ENCODE measurements around the gene SRMS.
"Not testable (repeated sequence)": the region's sequence is repeated elsewhere in the genome, so short reads cannot be mapped to it uniquely, and the experiment has no call there.

The SRMS gene

DNA sequence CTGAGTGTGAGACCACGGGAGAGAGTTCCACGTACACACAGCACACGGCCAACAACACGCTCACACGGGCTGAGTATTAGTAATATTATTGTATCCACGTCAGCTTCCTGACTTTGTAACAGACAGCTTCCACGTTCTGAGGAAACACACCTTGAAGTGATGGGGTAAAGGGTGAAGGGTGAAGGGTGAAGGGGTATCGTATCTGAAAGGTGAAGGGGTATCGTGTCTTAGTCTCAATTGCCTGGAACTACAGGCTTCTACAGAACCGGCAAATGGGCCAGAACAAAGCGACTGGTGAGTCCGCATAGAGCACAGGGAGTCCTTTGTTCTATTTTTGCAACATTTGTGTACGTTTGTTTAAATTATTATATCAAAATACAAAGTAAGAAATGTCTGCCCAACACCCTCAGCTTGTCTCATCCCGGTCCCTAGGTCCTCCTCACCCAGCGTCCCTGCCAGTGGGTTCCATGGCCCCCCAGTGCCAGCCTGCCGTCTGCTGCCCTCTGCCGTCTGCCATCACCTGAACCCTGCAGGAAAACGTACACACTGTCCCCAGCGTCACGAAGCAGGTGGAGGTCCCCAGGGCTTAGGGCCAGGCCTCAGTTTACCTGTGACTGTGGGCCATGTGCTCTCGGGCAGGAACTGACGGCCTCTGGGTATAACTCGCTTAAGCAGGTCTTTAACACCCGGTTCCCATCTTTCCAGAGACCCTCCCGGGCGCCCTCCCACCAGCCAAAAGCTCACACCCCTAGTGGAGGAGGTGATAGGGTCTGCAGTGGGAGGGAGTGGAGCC is 30.9 kb upstream of the SRMS start:
- FAIRE-seq = no peak

DNA sequence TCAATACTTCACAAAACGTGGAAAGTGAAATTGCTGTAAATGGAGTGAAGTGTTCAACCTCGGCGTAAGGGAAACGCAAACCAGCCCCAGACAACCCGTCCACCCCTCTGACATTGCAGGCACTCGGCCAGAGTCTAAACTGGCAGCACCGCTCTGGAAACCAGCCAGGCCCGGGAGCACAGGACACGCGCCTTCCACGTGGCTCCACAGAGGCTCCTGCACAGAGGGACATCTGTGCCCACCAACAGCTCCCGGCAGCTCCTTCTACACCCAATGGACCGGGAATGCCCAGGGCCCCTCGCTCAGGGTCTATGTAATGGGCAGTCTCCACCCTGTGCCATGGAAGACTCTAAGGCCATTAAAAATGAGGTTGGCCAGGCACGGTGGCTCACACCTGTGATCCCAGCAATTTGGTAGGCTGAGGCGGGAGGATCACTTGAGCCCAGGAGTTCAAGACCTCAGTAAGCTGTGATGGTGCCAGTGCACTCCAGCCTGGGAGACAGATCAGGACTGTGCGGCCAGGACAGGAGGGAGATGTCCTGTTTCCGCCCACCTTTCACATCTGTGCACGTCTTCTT is 29.9 kb upstream of the SRMS start:
- no peak for FAIRE-seq

DNA sequence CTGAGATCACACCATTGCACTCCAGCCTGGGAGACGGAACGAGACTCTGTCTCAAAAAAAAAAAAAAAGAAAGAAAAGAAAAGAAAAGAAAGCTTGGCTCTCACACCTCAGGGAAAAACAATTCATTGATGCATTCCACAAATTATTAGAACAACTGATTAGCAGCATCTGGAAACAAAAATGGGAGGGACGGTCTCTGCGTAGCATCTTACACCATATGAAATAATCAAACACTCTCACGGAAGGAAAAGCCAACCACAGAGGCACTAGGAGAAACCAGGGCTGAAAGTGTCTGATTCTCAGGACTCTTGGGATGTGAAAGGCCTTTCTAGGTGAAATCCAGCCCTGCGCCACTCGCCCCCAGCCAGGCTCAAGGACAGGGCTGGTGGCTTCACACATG is 28.8 kb upstream of the SRMS start:
- no peak for FAIRE-seq

DNA sequence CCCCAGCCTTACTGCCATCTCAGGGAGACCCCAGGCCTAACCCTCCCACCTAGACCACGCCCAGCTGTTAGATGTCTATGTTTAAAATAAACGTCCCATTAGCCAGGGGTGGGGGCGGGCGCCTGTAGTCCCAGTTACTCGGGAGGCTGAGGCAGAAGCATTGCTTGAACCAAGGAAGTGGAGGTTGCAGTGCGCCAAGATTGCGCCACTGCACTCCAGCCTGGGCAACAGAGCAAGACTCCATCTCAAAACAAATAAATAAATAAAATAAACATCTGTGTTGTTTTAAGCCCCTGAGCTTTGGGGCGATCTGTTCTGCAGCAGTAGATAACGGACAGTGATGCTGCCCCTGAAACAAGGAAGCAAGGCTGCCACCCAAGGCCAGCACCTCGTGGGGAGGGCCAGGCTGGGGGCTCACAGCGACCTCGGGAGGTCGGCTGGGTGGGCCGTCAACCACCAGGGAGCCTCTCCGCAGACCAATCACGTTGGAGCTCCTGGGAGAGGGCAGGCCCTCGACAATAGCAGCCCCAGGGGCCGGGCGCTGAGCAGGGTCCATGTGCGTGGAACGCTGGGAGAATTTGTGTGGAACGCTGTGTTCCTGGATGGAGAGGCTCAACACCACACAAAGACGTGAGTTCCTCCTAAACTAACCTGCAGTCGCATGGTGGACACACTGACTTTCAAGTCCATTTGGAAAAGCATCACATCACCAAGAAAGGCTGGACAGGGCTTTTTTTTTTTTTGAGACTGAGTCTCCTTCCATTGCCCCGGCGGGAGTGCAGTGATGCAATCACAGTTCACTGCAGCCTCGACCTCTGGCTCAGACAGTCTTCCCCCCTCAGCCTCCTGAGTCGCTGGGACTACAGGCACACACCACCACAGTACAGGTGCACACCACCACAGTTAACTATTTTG is 27.5 kb upstream of the SRMS start:
- FAIRE-seq = no peak

DNA sequence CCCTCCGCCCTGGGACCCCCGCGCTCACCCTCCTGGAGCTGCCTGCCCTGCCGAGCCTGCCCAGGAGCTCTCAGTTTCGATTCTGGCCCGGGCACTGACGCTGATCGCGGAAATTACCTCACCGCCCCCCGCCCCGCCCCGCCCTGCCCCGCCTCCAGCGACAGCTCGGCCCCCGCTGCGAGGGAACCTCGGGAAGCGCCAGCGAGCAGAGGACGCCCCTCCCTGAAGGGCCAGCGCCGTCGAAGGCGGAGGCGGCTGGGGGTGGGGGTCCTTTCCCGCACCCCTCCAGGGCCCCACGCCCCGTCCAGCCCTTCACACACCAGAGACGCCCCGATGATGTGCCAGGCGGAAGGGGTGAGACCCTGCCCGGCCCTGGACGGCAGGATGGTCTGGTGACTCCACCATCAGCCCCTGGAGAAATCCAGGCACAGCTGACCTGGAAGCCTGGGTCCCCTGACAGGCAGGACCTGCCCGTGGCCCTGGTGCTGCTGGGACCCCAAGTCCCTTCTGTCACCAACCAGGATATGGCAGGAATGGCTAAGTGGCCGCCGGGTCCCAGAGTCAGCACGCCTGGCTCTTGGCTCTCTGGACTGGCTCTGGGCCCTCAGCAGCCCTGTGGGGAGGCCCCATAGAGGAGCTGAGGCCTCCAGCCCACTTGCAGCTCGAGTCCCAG is 26.7 kb upstream of the SRMS start, which contains the start of gene HELZ2:
Gene HELZ2, minus strand, starts transcription at position 84 of the 673 bp plus-strand sequence. CDS start 1,854 bp downstream, outside the sequence.
- FAIRE-seq = no peak

DNA sequence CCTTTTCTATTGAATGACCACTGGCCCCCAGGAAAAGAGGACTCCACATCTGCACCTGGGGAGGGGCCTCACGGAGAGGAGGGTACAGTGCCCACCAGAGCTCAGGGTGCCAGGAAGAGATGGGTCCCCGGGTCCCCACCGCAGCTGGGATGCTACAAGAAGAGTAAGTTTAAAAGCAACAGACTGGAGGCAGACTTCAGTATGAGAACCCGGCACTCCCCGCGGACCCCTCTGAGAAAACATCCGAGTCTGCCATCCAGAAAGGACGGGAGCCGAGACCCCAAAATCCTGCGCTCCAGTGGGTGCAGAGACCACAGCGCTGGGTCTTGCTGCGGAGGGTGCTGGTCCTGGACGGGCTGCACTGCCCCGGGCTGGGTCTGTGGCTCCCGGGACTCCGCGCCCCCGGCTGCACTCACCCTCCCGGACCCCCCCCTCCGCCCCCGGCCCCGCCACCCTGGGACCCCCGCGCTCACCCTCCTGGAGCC is 26.1 kb upstream of the SRMS start:
- FAIRE-seq = no peak

DNA sequence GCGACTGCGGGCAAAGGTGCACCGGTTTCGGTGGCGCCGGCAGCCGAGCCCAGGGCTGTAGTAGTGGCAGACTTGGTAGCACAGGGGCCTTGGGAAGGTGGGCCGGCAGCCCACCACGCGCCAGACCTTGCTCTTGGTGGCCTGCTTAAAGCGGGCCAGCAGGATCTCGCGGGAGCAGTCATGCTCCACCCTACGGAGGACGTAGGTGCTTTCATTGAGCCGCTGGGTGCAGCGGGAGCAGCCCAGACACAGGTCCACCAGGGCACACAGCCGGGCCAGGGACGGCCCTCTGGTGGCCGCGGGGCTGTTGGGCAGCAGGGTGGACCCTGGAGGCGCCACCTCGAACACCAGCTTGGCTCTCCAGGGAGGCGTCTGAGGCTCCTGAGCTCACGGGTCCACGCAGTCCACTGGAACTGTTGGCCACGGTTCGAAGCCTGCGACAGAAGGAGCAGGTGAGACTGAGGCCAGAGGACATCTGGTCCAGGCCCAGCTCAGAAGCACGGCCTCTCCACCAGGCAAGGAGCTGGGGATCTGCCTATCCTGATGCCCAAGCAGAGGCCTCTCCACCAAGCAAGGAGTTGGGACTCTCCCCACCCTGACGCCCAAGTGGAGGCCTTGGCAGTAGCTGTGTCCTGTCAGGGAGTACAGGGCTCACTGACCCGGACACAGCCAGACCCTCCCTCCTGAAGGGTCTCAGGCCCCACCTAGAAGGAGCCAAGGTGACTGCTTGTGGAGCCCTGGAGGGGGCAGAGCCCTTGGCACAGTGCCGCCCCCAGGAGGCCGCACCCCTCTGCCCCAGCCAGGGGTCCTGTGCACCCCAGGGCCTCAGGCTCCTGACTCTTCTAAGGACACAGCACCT is 25.5 kb upstream of the SRMS start:
- FAIRE-seq = no peak

DNA sequence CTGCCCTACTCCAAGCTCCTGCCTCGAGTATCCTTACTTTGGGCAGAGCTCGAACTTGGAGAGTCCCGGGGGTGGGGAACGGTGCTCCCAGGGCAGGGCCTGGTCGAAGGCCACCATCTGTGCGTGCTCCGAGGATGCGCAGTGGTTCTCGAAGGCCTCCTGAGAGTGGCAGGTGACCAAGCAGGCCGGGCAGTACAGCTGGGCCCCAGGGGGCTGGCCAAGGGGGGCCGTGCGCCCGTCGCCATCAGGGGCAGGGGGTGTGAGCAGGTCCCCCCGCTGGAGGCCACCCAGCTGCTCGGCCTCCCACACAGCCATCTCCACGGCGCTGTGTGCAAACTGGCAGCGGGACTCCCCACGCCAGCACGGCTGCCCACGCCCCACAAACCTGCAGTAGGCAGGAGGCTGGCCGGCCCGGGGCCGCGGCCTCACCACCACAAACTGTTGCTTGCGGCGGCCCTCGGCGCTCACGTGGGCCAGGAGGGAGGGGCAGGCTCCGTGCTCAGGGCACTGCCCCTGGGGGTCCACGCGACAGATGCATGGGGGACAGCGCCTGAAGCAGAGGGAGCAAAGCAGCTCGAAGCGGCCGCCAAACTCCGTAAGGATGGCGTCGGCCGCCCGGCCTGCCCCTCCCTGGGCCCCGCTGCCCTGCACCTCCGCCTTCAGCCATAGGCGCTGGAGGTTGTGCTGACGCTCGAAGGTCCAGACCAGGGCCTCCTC is 24.7 kb upstream of the SRMS start:
- FAIRE-seq = no peak

DNA sequence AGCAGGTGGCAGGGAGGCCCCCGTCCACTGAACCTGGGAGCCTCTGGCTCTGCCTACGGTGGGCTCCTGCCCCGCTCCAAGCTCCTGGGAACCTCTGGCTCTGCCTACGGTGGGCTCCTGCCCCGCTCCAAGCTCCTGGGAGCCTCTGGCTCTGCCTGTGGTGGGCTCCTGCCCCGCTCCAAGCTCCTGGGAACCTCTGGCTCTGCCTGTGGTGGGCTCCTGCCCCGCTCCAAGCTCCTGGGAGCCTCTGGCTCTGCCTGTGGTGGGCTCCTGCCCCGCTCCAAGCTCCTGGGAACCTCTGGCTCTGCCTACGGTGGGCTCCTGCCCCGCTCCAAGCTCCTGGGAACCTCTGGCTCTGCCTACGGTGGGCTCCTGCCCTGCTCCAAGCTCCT is 23.5 kb upstream of the SRMS start:
- not testable (repeated sequence) for FAIRE-seq

DNA sequence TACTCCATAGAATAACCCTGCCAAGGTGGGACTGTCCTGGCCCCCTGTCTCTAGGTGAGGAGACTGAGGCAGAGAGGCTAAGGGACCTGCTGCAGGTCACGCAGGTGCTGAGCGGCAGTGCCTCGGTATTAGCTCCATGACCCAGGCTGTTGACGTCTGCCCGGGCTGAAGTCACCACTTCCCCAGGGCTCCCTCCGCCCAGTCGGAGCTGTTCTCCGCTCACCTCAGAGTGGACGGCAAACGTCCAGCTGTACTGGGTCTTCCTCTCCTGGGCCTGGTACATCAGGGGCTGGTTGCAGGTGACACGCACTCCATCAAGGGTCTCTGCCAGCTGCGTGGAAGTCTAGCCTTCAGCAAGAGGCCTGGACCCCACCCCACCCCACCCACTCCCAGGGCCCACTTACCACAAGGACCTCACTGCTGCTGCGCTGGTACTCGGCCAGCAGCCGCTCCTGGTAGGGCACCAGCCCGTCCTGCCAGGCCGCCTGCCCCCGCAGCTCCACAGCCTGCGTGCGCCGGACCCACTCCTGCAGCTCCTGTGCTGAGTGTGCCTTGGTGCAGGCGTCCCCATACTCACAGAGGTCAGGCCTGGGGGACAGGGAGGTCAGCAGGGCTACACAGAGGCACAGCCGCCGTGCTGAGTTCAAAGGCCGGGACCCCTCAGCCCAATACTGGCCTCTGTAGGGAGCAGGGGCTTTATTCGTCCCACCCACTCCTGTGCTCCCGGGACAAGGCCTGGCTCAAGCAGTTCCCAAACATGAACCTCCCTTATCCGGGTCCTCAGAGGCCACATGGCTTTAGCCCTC is 22.9 kb upstream of the SRMS start:
- no peak for FAIRE-seq

DNA sequence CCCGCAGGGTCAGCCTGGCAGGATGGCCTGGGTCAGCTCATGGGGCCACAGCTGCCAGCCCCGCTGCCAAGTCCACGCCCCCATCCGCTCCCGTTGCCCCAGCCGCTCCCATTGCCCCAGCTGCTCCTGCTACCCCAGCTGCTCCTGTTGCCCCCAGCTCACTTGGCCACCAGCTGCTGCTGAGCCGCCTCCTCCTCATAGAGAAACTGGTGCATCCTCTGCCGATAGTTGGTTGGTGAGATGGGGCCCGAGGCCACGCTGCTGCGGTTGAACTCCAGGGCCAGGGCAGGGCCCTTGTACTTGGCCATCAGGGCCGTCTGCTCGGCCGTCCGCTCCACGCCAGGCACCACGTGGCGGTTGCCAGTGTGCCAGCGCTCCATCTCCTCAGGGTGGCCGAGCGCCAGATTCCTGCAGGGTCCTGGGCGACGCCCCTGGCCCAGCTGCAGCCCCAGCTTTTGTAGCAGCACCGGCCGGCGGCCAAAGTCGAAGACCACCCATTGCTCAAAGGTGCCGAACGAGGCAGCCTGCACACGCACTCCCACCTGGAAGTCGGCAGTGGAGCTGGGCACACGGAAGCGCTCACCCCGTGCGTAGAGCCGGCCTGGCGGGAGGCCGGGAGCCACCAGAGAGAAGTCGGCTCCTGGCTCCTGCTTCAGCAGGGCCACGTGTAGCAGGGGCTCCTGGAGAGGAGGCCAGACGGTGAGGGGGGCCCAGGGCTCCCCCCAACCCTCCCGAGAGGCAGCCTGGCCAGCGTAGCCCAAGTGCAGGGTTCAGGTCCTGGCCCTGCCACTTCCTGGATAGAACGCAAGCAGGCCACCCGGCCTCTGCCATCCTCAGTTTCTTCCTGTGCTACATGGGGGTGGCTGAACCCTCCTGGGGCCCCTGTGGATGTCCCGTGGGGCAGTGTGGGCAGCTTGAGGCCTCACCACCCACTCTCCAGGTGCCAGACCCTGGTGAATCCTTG is 21.7 kb upstream of the SRMS start:
- FAIRE-seq = no peak

DNA sequence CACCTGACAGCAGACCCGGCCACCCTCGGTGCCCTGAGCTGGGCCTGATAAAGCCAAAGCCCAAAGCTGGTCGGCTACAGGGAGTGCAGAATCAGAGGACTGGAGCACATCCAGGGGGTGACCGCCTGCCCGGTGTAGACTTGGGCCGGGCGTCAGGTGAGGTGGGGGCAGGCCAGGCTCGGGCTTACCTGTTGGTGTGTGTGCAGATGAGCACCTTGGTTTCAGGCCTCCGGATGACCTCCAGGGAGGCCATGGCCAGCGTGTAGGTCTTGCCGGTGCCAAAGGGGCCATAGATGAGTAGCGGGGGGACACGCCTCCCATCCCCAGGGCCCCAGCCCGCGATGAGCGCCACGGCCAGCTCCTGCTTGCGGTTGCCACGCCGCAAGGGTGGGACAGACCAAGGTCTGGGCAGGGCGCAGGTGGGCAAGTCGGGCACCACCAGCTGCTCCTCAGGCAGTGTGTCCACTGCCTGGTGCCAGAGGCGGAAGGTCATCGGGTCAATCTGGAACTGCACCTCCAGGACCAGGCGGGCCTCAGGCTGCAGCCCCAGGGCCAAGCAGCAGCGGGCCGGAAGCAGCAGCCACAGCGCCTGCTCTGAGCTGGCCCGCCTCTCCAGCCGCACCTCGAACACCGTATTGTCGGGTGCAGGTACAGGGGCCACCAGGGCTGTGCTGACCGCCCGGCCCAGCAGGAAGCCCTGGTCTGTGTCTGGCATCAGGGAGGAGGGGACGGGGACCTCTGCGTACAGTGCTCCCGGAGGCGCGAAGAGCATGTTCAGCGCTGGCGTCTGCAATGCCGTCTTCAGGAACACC is 20.8 kb upstream of the SRMS start:
- no peak for FAIRE-seq

DNA sequence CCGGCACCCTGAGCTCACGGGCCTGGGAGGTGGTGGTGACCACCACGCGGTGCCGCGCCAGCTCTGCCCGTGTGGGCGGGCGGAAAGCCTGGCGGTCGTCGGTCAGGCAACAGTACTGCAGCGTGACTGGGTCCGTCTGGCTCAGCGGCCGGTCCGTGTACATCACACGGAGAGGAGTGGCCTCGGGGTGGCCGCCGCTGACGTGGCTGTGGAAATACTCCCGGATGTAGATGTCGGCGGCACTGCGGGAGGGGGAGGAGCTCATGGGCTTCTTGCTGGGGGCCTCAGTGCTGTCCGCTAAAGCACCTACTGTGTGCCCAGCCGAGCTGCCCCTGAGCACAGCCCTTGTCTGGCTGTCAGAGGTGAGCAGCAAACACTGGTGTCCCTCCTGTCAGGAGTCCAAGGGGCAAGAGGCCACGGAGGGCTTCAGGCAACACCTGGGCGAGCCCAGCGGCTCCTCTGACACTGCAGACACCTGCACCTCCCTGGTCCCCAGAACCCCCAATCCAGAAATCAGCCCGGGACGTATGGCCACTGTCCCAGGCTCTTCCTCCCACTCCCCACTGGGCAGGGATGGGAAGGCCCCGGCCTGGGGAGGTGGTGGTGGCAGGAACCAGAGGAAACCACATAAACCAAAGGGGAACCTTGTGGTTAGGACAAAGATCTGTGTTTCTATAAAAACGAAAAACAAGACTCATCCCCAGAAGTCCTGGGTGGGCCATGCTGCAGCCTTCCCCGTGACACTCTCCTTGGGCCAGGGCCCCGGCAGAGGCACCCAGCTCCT is 20.0 kb upstream of the SRMS start:
- FAIRE-seq = no peak

DNA sequence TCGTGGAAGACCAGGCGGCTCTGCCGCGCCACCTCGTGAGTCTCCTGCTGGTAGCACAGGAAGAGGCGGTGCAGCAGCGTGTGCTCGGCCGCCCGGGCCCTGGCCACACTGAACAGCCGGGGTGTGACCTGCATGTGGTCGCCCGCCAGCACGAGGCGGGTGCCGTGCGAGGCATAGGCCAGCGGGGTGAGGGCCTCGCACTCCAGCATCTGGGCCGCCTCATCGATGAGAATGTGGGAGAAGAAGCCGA is 19.5 kb upstream of the SRMS start:
- no peak for FAIRE-seq

DNA sequence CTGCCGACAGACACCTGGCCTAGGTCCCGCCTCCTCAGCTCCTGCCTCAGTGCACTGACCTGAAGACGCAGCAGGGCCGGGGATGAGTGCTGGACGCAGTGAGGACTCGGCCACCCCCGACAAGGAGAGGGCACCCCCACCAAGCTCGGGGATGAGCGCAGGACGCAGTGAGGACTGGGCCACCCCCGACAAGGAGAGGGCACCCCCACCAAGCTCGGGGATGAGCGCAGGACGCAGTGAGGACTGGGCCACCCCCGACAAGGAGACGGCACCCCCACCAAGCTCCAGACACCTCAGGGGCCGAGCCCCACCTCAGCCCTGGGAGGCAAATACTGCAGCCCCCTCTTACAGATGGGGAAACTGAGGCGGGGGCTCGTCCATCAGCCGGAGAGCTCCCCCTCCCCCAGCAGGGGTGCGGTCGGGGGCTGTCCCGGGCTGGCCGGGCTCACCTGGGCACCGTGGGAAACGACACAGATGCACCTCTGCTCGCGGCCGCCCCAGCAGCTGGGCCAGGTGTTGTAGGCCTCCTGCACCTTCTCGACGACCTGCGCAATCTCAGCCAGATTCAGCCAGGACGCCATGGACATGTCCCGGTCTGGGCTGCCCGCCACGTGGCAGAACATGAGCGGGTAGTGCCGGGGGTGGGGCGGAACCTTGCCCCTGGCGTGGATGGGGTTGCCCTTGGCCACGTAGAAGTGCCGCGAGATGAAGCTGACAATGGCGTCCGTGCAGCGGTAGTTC is 19.0 kb upstream of the SRMS start:
- FAIRE-seq = no peak

DNA sequence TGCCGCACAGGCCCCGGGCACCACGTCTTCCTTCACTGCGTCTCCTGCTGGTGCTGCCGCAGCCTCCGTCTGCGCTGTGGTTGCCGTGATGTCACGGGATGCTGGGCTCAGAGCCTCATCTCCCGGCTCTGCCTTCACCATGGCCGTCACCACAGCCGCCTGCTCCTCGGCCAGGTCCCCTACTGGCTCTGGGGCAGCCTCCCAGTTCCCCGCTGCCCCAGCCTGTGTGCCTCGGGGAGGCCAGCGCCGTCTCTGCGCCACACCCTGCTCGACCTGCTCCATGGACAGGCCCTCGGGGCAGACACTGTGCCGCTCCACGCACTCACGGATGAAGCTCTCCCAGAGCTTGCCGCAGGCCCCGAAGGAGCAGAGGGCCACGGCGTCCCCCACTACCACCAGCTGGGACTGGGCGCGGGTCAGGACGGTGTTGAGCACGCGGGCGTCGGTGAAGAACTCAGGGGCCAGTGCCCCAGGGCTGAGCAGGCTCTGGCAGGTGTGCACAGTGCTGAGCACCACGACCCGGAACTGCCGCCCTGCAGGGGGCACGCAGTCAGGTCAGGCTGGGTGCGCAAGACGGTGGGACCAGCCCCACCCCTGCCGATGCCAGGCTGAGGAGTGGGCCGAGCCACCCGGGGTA is 18.3 kb upstream of the SRMS start:
- FAIRE-seq = no peak
